GM12873 (cell line): Measurements from ENCODE around the gene SLAMF1.

Experiments
- TF ChIP-seq, protein P1 (sequence below): IDR thresholded peaks from 2 replicates; pipeline ENCODE4 v1.5.1; 2012; ENCODE audit warnings: low read depth, mild to moderate bottlenecking, moderate library complexity, low read length, control low read depth; ENCODE audit not compliant: insufficient read depth; ENCODE audit errors: missing control alignments

Gene SLAMF1

DNA sequence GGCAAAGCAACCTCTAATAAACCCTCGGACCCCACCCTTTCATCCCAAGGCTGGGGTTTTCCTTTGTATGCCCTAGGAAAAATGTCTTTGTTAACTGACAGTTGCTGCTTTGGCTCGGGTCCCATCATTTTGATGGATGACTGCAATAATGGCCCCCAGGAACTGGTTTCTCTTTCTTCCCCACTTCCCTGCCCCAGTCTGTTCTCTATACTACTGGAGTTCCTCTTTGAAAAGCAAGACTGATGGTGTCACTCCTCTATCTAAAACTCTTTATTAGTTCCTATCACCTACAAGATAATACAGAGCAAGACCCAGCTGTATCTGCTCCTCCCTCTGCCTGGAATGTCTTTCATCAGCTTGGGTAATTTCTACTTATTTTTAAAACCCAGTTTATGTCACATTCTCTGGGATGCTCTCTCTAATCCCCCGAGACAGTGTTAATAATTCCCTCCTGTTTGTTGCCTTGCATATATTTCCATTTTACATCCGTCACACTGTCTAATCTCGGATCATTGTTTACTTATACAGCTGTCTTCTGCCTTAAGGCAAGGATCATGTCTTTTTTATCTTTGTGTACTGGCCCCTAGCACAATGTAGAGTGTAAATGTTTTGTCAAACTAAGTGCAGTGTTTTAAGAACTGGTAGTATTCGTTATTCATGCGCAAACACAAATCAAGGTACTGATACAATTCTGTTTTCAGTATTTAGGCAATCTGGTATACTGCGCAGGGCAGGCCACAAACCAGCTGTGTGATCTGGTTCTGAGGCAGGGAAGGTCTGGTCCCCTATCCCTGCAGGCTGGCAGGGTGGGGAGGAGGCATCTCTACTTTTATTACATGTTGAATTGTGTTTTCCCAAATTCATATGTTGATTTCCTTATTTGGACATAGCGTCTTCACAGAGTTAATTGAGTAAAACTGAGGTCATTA is 16.1 kb downstream of the SLAMF1 start:
- TF ChIP-seq, protein P1, sequence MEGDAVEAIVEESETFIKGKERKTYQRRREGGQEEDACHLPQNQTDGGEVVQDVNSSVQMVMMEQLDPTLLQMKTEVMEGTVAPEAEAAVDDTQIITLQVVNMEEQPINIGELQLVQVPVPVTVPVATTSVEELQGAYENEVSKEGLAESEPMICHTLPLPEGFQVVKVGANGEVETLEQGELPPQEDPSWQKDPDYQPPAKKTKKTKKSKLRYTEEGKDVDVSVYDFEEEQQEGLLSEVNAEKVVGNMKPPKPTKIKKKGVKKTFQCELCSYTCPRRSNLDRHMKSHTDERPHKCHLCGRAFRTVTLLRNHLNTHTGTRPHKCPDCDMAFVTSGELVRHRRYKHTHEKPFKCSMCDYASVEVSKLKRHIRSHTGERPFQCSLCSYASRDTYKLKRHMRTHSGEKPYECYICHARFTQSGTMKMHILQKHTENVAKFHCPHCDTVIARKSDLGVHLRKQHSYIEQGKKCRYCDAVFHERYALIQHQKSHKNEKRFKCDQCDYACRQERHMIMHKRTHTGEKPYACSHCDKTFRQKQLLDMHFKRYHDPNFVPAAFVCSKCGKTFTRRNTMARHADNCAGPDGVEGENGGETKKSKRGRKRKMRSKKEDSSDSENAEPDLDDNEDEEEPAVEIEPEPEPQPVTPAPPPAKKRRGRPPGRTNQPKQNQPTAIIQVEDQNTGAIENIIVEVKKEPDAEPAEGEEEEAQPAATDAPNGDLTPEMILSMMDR = no peak

DNA sequence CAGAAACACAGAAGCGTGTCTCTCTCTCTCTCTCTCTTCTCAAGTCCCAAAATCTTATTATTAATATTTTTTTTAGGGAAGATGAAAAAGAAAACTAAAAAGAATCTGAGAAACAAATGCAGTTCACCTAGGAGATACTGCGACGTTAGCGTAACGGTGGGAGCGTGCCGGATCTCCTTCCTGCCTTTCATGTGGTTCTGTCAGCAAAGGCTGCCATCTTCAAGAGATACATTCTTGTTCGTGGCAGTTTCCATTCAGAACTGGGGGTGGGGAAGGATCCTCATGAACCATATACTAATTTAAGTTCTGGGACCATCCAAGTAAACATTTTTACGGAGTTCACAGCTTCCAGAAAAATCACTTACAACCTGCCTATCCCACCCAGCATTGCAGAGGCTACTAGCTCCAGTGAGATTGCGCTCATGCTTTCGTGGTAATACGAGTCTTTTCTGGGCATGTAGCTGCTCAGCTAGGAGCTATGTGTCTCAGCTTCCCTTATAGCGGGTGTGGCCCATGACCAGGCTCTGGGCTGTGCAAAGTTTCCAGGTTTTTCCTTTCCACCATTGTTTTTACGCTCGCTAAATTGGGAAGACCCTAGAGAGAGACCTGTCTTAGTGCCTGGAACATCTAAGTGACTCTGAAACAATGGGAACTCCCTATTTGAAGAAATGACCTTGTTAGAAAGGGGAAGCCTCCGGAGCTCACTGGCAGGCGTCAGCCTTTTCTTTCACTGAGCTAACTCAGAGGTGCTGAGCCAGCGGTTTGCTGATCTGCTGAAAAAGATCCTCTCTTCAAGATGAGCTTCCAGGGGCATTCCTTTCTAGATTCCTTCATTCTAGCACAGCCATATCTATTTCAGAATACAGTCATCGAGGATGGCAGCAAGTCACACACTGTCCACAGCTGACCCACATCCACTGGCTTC is 17.3 kb downstream of the SLAMF1 start:
- TF ChIP-seq, protein P1 = no peak

DNA sequence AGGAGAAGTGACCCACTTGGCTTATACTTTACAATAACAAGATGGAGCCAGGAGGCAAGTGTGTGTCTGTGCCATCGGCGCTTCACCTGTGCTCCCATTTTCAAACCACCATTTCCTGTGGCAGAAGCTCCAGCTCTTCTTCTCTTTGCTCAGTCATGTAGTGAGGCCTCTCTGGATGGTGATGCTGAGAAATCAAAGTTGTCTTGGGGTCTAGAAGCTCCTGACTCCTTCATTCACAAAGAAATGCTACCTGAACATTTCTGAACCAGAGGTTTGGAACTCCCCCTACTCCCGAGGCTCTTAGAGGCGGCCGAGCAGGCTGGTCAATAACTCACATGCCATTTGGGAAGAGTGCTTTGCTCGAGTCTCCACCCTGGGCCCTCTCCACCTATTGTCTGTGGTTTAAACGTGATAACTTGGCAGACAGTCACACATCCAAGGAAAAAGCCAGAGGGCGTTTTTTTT is 18.0 kb downstream of the SLAMF1 start:
- TF ChIP-seq, protein P1 = no peak

DNA sequence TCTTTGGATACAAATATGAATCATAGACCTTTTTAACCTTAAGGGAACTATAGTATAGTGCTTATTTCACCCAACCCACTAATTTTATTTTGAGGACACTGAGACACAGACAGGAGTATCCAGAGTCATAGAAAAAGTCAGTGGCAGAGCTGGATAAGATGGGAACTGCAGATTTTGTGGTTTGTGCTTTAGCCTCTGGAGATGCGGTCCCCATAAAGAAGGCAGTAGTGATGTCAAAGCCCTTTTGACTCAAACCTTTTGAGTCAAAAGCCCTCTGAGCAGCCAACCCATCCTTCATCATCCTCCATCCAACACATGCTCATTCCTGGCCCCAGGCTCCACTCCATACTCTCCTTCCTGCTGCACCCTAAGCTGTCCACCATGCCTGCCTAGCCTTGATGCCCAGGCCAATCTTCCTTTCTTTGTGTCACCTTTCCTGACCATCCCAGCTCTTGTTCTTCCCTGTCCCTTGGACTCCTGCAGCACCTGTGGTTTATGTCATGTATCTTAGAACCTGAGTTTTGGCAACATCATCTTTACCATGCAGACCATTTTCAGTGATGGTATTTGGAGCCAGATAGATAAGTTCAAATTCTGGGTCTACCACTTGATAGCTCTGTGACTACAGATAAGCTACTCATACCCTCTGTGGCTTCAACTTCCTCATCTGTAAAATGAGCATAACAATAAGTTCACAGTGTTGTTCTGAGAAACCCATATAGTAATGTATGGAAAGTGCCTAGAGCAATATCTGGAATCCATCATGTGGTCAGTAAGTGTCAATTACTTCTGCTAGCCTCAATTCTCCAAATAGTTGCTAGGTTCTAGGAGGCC is 20.1 kb downstream of the SLAMF1 start:
- TF ChIP-seq, protein P1 = no peak

DNA sequence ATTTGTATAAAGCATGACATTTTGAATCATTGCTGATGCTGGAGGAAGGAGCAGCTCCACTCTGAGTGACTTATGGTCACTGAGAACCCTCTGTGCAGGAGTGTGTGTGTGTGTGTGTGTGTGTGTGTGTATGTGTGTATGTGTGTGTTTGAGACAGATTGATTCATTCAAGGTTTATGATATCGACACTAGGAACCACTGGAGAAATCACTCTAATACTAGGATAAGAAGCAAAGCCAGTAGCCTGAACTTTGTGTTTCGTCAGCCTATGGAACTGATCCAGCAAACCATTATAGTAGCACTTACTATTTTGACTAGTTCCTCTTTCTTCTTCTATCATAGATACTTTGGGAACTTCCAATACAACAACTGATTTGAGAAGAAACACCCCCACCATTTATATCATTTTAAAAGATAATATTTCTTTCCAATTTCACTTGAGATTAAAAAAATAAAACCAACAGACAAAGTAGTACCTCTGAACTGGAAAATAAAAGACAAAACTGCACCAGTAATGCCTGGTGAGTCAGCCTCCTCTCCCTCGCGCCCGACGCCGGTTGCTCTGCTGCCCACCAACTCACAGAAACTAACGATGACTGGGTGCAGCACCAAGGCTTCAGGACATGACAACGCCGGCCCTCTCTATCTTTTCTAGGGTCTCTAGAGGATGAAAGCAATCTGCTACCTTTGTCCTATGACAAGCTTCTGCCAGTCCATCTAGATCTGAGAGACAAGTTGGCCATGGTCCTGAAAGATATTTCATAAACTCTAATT is 20.9 kb downstream of the SLAMF1 start:
- TF ChIP-seq, protein P1 = no peak

DNA sequence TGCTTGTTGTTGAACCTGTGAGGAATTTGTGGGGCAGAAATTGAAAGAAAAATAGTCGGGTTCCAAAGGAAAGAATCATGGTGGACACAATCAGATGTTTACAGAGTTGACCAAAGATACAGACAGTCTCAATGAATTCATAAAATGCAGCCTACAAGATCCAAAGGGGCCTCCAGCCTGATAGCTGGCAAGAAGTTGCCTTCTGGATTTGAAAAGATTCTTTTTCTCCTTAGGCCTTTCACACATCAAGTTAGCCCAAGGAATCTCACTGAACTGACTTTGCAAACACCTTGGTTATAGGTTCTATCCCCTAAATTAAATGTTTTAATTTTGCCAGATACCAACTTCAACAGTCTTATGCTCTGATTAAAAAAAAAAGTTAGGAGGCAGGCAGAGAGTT is 21.5 kb downstream of the SLAMF1 start:
- TF ChIP-seq, protein P1 = no peak
